Vagina (tissue), 2 donors: ENCODE results near the gene HPCAL1.

ENCODE experiments used
- POLR2A ChIP-seq, 2 donors: fragments of 450-650 bp; IDR thresholded peaks; one replicate each; pipeline ENCODE4 v1.6.1; 2017; ENCODE audit warnings: antibody characterized with exemption in 2 of 2, mild to moderate bottlenecking in 2 of 2, moderate library complexity in 2 of 2
- POLR2AphosphoS5 ChIP-seq, 2 donors: sonication (generic); formaldehyde crosslinking; IDR thresholded peaks; one replicate each; pipeline ENCODE4 v1.9.0; 2017; ENCODE audit warnings: antibody characterized with exemption in 2 of 2, mild to moderate bottlenecking in 2 of 2, low read depth in 1 of 2; ENCODE audit not compliant: insufficient read depth in 1 of 2
- TF ChIP-seq, protein P1 (sequence below), 3 experiments: fragments of 450-650 bp in 2 of 3; fragments of 200-600 bp in 1 of 3; sonication (generic) in 1 of 3; IDR thresholded peaks; one replicate each; pipeline ENCODE4 v1.5.1; 2017 to 2019; ENCODE audit warnings: antibody characterized with exemption in 3 of 3, mild to moderate bottlenecking in 2 of 3, moderate library complexity in 2 of 3

GRCh38 chr2:10288606-10289005 lies 14.1 kb upstream of the HPCAL1 start:
- TF ChIP-seq POLR2A (IDR thresholded peaks at IDR 0.05) = no peak
- TF ChIP-seq, protein P1, sequence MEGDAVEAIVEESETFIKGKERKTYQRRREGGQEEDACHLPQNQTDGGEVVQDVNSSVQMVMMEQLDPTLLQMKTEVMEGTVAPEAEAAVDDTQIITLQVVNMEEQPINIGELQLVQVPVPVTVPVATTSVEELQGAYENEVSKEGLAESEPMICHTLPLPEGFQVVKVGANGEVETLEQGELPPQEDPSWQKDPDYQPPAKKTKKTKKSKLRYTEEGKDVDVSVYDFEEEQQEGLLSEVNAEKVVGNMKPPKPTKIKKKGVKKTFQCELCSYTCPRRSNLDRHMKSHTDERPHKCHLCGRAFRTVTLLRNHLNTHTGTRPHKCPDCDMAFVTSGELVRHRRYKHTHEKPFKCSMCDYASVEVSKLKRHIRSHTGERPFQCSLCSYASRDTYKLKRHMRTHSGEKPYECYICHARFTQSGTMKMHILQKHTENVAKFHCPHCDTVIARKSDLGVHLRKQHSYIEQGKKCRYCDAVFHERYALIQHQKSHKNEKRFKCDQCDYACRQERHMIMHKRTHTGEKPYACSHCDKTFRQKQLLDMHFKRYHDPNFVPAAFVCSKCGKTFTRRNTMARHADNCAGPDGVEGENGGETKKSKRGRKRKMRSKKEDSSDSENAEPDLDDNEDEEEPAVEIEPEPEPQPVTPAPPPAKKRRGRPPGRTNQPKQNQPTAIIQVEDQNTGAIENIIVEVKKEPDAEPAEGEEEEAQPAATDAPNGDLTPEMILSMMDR (IDR thresholded peaks at IDR 0.05) = no peak
- TF ChIP-seq POLR2AphosphoS5 (IDR thresholded peaks at IDR 0.05; ENCODE audit: insufficient read depth in 1 of 2, low read depth in 1 of 2) = no peak
